CD4-positive, alpha-beta T cell treated with Interleukin-15 for 1 hour (primary cell): ENCODE data around the gene MTUS2.

Experiments
- DNase-seq: peaks from one replicate; pipeline ENCODE4 v3.0.0-alpha.2; 2020

Gene MTUS2

DNA sequence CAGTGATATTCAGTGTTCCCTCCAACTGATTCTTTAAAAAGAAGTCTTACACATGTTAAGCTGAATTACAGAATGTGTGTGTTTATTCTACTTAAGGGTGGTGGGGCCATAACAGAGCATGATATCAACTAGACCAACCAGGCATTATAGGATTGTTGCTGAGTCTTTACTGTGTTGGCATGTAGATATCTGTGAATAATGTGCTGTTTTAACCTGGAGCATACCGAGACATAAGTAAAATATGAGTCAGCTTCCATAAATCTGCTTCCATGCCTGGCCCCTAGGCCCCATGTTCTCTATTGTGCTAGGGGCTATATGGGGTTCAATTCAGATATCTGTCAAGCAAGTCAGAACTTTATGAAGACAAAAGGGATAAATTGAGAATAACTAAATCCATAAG lies 295.7 kb downstream of the MTUS2 start:
- no peak for DNase-seq

DNA sequence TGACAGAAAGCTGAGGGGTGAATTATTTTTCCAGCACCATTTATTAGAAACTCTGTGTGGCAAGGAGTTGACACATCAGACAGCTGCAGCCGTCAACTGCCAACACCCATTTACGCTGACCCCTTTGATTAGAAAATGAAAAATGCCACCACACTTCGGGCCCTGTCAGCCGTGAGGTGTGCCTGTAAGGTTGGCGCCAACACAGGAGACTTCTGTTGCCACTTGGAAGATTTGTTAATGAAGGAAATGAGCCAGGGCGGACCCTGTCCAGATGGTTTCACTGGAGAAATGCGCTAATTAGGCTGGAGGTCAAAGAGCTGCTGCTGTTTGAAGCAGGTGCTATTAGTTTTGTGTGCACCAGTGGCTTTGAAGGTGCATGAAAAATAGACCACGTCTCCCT lies 297.5 kb downstream of the MTUS2 start:
- DNase-seq: no peak

DNA sequence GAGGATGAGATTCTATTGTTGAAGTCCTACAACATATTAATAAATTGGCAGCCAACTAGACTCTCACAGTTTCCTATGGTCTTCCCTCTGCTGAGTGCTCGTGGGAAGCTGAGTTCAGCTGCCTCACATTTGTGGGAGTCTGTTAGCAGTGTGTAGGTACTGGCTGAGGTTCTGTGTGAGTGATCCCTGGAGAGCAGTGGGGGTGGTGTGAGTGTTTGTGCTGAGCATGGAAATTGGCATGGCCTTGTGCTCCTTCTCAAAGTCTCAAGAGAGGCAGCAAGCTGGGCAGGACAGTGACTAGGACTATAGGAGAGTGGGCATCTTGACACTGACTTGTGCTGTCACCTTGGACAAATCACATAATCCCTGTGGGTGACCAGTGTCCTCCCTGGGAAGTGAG lies 298.3 kb downstream of the MTUS2 start:
- no peak for DNase-seq

DNA sequence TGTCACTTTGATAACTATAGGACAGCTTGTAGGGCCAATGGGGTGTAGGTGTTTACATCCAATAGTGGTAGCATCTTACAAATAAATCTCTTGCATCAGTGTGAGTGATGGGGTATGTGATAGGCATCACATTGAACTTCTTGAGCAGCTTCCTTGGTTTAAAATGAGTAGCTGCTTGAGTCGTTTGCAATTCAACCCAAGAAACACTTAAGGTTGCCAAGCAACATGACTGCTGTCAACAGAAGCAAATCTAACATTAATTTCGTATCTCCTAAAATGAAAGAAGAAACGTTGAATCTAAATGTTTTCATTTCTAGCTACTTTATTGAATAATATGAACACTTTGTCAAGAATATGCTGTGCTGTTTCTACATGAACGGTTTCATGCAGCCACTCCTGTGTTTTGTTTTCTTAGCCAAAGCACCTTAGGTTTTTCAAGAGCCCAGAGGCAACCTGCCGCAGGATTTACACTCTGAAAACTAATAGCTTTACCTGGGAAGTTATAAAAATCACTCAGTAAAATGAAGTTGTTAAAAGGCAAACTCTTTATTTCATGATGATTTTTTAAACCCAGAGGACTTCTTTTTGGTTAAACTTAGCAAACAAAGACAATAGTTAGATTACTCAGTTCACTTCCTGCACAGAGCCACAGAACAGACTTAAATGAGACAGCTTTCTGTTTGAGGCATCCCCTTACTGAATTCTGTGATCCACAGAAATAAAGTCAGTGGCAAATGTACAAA lies 305.2 kb downstream of the MTUS2 start:
- no peak for DNase-seq

DNA sequence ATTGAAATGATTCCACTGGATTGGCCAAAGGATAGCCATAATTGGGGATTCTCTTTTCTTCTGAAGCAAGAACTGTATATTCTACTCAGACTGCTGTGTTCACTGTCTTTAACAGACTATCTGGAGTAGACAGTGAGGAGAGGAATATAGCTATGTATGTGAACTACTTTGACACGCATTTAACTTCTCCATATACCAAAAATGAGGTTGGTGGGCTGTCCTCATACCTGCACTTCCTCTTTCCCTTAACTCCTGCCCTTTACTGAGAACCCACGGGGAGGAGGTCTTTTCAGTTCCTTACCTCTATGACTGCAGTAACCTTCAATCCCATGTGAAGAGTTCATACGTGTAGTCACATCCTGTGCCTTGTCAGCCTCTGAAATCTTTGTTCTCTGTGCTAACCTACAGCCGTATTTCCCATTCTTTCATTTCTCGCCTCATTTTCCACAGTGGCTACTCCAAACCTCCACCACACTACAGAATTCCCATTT lies 305.8 kb downstream of the MTUS2 start:
- no peak for DNase-seq

DNA sequence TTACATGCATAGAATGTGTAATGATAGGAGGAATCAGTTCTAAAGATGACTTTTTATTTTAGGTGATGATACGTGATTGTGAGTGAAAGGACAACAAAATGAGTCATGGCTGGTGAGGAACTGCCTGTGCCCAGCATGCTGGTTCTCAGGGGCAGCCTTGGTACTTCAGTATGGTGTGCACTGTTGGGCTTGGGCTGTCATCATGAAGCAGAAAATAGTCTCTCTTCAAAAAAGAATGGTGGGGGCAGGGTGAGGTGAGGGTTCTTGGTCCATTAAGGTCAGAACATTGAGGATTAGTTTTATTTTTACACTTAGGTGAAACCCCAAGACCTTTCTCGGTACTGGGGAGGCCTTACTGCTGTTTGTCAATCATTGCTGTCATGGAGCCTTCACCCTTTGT lies 309.5 kb downstream of the MTUS2 start:
- DNase-seq: no peak

DNA sequence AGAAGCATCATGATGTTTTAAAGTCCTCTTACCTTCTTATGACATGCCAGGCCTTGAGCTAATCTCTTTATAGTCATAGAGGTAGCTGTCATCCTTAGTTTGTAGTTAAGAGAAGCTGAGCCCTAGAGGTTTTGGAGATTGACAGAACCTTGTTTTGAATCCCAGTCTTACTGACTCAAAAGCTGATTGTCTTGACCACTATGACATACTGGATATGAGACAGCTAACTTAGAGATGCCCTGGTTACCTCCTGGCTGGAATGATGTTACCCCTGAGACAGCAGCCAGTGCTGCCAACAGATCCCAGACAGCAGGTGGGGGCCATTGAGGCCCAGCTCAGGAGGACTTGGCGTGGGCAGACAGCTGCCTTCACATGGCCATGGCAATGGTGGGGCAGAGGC lies 311.0 kb downstream of the MTUS2 start:
- DNase-seq: no peak

DNA sequence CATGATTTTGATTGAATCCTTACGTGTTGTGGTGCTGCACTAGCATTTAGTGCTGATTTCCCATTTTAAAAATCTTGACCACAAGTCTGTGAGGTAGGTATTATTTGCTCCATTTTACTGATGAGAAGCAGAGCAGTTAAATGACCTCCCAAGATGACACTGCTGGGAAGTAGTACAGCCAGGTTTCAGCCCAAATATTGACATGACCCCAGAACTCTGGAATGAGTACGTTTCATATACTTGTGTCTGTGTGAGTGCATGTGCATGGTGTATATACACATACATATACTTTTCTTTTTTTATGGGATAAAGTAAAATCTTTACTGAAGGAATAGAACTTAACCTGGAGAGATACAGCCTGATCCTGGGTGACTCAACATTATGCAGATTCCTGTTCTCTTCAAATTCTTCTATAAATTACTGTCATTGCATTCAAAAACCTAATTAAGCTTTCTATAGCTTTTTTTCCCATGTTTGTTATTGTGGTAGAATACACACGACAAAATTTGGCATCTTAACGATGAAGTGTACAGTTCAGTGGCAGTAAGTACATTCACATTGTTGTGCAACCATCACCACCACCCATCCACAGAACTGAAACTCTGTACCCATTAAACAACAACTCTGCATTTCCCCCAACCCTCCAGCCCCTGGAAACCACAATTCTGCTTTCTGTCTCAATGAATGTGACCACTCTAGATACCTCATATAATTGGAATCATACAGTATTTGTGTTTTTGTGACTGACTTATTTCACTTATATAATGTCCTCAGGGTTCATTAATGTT lies 311.9 kb downstream of the MTUS2 start:
- no peak for DNase-seq

DNA sequence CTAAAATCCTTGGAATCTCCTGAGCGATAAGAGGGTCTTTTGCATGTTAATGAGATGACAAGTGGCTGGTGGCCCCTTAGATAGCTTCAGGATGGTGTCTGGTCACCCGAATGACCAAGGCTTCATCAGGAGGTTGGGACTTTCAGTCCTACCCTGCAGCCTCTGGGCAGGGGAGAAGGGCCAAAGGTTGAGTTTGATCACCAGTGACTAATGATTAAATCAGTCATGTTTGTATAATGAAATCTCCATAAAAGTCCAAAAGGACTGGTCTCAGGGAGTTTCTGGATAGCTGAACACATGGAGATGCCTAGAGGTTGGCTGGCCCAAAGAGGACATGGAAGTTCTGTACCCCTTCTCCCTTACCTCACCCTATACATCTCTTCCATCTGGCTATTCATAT lies 316.2 kb downstream of the MTUS2 start:
- DNase-seq: no peak

DNA sequence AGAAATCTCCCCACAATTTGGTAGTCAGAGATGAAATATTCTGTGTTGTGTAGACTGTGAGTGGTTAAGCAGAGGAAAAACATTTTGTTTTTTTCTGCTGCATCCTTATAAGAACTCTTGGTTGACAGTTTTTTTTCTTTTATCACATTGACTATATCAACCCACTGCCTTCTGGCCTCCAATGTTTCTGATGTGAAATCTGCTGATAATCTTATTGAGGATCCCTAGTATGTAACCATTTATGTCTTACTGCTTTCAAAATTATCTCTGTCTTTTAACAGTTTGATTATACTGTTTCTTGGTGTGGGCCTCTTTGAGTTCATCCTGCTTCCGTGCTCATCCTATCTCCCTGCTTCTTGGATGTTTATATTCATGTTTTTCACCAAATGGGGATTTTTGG lies 316.9 kb downstream of the MTUS2 start:
- DNase-seq: no peak

DNA sequence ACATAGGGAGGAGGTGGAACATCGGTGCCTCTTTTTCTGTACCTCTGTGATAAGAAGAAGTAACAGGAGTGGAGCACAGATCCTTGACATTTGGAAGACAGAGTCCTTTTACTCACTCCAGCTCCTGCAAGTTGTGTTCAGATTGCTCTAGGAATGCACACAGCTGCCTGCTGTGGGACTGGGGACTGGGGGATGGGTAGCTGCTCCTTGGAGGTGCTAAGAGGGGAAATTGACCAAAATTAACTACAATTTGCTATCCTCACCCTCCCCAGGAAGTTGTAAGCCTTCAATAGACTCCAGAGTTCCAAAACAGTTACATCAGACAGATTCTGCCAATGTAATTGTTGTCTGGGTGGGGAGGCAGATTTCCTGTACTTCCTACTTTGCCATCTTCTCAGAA lies 317.9 kb downstream of the MTUS2 start:
- DNase-seq: no peak

DNA sequence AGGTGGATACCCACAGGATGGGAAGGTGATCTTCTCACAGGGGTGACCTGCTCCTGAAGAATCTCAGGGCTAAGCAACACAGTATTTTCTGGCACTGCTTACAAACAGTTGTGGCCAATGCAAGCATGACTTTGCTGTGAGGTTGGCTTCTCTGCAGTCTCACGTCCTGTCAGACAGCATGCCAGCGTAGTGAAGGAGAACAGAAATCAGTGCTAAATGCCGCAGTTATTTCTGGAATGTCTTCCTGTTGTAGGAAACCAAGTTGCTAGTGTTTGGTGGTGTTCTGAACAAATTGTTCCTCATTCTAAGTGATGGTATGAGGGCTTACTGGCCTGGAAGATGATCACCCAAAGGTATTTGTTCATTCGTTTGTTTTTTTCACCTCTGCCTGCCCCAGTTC lies 320.1 kb downstream of the MTUS2 start:
- no peak for DNase-seq

DNA sequence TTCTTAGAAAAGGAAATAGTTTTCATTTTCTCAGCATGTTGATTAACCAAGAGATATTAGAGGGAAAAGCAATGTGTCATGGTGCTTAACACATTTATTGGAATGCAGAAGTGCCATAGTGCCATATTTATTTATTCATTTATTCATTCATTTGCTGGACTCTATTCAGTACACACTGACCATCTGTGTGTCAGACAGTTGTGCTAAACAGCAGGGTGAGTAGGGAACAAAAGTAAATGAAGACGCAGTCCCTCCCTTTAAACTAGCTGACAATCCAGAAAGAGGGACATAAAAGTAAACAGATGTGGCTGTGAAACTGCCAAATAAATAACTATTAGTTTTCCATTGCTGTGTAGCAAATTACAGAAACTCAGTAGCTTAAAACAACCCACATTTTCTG lies 323.7 kb downstream of the MTUS2 start:
- DNase-seq: no peak

DNA sequence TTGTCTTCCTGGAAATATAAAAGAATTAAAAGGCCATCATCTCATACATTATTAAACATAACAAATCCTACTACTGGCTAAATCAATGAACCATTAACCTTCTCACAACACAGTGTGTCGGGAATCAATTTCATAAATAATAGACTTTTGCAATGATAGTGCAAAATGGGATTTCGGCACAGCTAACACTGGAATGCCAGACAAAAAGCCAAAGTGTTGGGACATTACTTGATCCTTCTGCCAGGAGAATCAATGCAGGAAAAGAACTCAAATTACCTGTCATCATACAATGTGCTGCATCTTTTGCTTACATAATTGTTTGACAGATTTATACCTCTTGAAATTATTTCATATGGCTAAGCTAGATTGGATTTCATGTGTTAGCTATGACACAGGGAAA lies 334.3 kb downstream of the MTUS2 start:
- no peak for DNase-seq

DNA sequence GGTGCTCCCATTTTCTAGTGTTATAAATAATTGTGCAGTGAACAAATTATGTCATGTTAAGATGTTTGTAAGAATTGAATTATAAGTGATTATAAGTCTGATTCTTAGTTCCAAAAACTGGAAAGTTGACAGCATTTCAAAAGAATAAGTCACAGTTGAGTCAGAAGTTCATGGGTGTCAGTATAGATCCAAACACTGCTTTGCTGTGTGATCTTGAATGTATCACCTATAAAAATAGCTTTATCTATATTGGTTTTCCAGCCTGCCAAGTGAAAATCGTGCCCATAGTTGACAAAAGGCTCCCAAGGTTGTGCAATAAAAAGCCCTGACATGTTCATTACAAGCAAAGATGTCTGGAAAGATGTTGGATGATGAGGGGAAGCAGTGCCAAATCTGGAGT lies 336.0 kb downstream of the MTUS2 start:
- DNase-seq: no peak

DNA sequence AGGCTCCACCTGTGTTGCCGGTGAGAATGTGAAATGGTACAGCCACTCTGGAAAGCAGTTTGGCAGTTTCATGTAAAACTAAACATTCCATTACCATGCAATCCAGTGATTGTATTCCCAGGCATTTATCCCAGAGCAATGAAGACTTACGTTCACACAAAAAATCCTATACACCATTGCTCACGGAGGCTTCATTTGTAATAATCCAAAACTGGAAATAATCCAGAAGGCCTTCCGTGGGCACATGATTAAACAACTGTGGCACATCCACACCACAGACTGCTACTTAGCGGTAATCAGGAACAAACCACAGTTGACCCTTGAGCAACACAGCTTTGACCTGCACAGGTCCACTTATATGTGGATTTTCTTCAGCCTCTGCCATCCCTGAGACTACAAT lies 339.7 kb downstream of the MTUS2 start:
- no peak for DNase-seq

DNA sequence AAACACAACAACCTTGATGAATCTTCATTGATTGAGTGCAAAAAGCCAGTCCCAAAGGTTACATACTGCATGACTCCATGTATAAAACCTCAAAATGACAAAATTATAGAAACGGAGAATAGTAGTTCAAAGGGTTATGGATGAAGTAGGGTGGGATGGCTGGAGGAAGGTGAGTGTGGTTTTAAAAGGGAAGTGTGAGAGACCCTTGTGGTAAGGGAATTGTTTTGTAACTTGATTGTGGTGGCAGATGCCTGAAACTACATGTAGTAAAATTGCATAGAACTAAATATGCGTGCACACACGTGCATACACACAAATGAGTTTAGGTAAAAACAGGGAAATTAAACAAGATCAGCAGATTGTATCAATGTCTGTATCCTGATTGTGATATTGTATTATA lies 340.7 kb downstream of the MTUS2 start:
- DNase-seq: no peak

DNA sequence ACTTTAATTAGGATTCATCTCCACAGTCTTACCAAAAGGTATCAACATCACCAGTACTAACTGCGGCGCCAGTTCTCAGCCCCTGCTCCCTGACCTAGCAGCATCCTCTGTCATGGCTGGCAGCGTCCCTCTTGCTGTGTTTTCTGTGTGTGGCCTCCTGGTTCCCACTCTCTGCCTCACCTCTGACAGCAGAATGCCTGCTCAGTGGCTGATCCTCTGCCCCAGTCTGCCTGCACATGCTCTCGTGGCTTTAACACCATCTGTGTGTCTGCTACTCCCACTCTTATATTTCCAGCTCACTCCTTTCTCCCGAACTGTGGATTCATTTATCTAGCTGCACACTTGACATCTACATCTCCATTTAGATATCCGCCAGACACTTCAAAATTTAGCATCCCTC lies 341.5 kb downstream of the MTUS2 start:
- DNase-seq: no peak

DNA sequence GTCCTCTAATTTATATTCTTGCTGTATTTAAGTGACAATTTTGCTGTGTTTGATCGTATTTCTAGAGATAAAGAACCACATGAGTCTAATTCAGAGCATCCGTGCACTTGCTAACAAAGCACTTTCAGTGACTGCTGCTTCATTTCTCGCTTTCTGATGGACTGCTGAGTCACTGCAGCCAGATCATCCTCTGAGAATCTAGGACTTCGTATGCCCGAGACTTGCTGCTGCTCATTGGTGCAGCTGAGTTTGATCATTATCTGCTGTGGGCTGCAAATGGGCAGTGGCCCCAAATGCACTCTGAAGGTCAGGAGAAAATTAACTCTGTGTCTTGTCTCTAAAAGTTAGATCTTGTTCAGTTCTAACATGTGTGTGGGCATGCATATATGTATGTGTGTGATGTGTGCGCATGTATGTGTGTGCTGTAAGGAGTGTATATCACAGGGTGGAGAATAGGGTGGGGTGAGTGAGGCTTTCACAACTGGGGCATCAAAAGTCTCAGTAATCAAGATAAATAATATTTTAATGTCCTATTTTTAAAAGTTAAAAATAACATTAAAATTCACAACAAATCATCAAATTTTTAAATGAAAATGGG lies 342.6 kb downstream of the MTUS2 start:
- no peak for DNase-seq

DNA sequence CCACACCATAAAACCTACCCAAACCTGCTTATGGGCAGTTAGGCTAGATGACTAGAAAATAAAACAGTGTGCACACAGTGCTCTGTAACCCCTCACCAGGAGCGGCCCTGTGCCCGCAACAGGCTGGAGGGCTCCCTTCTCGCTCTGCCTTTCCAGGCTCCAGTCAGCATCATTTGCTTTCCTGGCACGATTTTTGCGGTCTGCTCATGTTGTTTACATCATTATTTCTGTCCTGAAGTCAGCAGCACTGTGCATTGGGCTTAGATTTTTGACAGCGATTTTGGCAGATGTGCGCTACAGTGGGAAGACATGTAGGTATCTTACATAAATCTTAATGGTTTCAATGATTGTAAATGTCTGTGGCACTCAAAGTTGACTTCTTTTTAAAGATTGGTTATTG lies 344.0 kb downstream of the MTUS2 start:
- no peak for DNase-seq

DNA sequence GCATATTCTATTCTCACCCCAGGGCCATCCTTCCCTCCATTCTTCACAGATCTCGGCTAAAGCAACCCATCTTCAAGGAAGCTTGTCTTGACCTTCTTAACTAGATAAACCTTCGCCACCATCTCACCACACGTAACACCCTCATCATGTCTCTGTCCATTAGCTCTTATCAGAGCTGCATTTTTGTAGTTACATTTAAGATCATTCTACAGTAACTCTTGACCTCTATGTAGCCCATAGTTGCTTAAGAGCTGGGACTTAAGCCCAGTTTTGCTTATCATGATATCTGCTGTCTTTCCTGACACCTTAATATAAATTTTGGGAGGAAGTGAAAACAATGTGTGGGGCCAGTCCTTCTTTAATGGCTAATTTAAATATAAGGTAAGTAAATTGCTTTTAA lies 345.1 kb downstream of the MTUS2 start:
- DNase-seq: no peak

DNA sequence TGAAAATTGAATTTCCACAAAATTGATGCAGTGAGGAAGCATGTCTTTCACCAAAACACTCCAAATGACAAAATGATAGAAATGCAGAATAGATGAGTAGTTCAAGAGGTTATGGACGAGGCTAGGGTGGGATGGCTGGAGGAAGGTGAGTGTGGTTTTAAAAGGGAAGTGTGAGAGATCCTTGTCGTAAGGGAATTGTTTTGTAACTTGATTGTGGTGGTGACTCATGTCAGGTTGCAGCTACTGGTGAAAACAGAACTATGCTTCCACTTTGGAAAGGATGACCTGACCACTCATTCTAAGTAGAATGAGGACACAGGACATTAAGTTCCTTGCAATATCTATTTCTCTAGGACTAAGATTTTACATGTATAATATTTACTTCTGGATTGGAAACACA lies 345.7 kb downstream of the MTUS2 start:
- DNase-seq: no peak

DNA sequence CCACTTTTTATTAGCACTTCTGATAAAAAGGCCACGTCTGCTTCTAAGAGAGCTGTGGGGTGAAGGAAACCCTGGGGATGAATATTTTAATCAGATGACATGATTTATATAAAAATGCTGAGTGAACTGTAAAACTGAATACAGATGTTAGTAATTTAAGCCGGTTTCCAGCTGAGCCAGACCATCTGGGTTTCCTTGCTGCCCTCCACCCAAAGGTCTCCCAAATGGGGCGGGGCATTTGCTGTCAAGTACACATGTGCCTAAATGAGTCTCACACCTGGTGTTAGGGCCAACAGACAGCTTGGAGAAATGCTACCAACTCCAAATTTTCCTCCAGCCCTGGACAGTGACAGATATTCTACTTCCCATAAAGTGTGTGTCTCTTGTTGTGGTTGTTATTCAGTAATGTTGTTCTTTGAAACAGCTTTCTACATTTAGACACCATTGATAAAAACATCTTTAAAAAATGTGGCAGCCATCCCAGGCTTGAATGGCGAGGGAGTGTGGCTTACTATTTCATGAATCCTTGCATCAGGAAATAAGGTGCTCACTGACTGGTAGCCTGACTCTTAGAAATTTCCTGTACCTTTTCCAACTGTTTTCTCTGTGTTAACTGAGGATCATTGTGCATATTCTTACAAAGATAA lies 350.4 kb downstream of the MTUS2 start:
- no peak for DNase-seq

DNA sequence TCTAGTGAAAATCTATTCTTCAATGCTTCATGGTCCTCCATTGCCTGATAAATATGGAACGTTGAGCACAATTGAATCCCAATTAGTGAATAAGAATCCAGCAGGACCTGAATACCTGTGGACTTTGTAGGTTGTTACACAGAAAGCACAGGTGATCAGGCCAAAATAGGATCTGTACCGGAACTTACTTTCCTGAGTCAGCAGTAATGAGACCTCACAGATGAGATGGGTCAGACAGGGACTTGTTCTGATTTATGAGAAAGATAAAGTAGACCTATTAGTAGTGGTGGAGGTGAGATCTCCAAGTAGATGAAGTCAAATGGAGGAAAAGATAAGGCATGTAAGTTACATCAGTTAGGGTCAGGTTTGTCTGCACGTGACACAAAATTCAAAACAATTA lies 351.1 kb downstream of the MTUS2 start:
- DNase-seq: no peak
